Inflammatory macrophage treated with lipopolysaccharide for 1 hour (primary cell): Measurements from ENCODE around the gene TRIM37.
"Not testable (repeated sequence)": the region's sequence is repeated elsewhere in the genome, so short reads cannot be mapped to it uniquely, and the experiment has no call there.

Experiments
- DNase-seq, 2 donors: peaks; one replicate each; pipeline ENCODE4 v3.0.0-alpha.2; 2020 to 2022

TRIM37 gene

GRCh38 chr17:58991718-58992331, 114.9 kb downstream of the TRIM37 start:
- DNase-seq = no peak

- DNase-seq = no peak
Observed at GRCh38 chr17:58989629-58990028, 117.1 kb downstream of the TRIM37 start.

- DNase-seq = no peak
Observed at GRCh38 chr17:58985971-58986370, 120.7 kb downstream of the TRIM37 start.

GRCh38 chr17:58985367-58985766, 121.3 kb downstream of the TRIM37 start:
- no peak for DNase-seq

- DNase-seq = no peak
Observed at GRCh38 chr17:58982626-58983025, 124.1 kb downstream of the TRIM37 start.

- no peak for DNase-seq
Observed at GRCh38 chr17:58980706-58981481, 125.8 kb downstream of the TRIM37 start.

- DNase-seq = no peak
Observed at GRCh38 chr17:58976541-58976940, 130.1 kb downstream of the TRIM37 start.

GRCh38 chr17:58974354-58974753, 132.3 kb downstream of the TRIM37 start:
- DNase-seq = no peak

GRCh38 chr17:58970609-58971450, 135.8 kb downstream of the TRIM37 start:
- DNase-seq = peak; percentile 71 to 91

GRCh38 chr17:58969612-58970011, 137.1 kb downstream of the TRIM37 start:
- DNase-seq = no peak

GRCh38 chr17:58969156-58969555, 137.5 kb downstream of the TRIM37 start:
- no peak for DNase-seq

GRCh38 chr17:58968426-58969061, 138.1 kb downstream of the TRIM37 start:
- no peak for DNase-seq

GRCh38 chr17:58966208-58966607, 140.5 kb downstream of the TRIM37 start:
- DNase-seq = no peak

GRCh38 chr17:58965221-58965620, 141.5 kb downstream of the TRIM37 start:
- no peak for DNase-seq

- DNase-seq = no peak
Observed at GRCh38 chr17:58960068-58960467, 146.6 kb downstream of the TRIM37 start.

GRCh38 chr17:58957725-58958073, 149.0 kb downstream of the TRIM37 start:
- not testable (repeated sequence) for DNase-seq

GRCh38 chr17:58956997-58957724, 149.5 kb downstream of the TRIM37 start:
- no peak for DNase-seq

- DNase-seq = not testable (repeated sequence)
Observed at GRCh38 chr17:58954358-58954757, 152.3 kb downstream of the TRIM37 start.

- peak; percentile 47 to 65 for DNase-seq
Observed at GRCh38 chr17:58947824-58948223, 158.9 kb downstream of the TRIM37 start.

- DNase-seq = no peak
Observed at GRCh38 chr17:58947411-58947810, 159.3 kb downstream of the TRIM37 start.

GRCh38 chr17:58944166-58944565, 162.5 kb downstream of the TRIM37 start:
- DNase-seq = peak; percentile 19 to 53

GRCh38 chr17:58936295-58936694, 170.4 kb downstream of the TRIM37 start:
- no peak for DNase-seq
